GM18951 (cell line): Measurements from ENCODE around the gene GANC.

Source experiments
- POLR2A ChIP-seq: IDR thresholded peaks from 4 replicates; pipeline ENCODE4 v1.6.1; 2011; ENCODE audit warnings: mild to moderate bottlenecking; ENCODE audit not compliant: insufficient read length, insufficient read depth; ENCODE audit errors: extremely low read depth
- in situ Hi-C: fragments of 300-500 bp; cut with MboI; formaldehyde crosslinking; loops from one replicate; pipeline ENCODE4 v1.12.0; 2022; ENCODE audit warnings: low sequenced_read_pairs, mixed read lengths, inconsistent platforms; ENCODE audit not compliant: unreplicated experiment

GANC gene

DNA sequence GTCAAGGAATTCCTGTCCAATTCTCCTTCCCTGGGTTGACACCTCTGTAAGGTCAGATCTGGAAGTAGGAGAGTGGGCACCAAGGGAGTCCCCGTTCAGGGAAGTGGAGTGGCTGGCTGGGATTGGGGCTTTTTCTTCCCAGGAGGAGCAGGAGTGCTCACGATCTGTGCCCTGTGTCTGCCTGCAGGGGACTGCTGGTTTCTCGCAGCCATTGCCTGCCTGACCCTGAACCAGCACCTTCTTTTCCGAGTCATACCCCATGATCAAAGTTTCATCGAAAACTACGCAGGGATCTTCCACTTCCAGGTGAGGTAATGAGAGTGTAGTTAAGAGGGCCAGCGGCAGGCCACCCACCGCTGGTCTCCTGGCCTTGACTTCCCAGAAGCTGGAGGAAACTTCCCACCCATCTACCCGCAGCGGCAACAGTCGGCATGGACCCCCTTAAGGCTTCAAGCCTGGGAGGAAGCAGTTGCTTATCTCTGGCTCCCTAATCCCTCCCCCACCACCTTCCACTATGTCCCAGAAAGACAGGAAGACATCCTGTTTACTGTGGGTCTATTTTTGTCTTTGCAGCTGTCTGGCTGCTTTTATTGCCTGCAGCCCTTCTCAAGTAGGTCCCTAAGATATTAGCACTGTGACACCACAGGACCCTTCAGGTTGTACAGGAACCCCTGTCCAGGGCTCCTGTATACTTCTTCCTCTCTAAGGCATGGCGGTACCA lies 113.1 kb downstream of the GANC start:
- TF ChIP-seq POLR2A, result no peak
- in situ Hi-C loops, result no loop called here

DNA sequence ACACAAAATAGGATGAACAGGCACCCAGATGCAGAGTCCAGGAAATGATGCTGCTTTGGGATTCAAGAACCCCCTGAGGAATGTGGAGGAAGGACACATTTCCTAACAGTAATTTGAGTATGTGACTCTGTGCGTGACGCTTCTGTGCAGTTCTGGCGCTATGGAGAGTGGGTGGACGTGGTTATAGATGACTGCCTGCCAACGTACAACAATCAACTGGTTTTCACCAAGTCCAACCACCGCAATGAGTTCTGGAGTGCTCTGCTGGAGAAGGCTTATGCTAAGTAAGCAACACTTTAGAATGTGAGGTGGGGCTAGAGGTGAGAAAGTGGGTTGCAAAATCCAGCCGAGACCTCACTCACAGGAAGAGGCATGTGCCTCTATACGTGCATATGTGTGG lies 114.6 kb downstream of the GANC start:
- no peak for TF ChIP-seq POLR2A
- in situ Hi-C loops, result no loop called here

DNA sequence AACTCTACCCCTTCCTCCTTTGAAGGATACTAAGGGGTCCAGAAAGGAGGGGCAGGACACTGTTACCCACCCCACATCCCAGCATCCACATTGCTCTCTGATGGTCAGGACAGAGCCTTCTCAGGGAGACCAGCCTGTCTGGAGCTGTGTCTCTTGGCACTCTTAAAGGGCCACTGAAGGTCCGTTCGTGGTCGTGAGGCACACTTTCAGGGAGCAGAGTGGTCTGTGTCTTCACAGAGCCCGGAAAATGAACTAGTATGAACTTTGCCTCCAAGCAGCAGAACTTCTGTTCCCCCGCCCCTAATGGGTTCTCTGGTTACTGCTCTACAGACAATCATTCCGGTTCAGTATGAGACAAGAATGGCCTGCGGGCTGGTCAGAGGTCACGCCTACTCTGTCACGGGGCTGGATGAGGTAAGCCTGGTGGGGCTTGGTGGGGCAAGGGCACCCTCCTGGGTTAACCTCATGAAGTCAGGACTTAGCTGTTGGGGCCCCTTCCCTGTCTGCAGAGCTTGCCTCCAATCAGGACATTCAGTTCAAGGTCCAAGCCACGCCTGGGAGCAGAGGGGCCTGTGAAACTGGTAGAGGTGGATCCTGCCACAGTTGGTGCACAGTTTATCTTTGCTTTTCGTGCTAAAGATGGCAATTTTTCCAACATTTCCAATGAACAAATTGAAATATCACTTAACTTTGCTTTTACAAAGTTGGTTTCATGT lies 119.5 kb downstream of the GANC start:
- in situ Hi-C loops, result no loop called here
- TF ChIP-seq POLR2A, result no peak

DNA sequence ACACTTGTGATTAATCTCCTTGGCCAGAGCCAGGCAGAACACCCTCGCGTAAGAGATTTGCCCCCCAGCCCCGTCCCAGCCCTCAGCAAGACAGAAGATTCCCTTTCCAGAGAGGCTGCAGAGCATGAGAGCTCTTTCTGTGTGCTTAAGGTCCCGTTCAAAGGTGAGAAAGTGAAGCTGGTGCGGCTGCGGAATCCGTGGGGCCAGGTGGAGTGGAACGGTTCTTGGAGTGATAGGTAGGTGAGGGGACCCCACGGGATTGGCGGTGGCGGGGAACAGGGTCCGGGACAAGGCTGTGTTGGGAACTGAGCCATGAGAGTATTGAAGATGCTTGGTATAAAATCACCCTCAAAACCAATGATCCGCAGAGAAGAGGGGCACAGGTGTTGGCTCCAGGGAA lies 121.1 kb downstream of the GANC start:
- in situ Hi-C loops, result no loop called here
- TF ChIP-seq POLR2A, result no peak

- TF ChIP-seq POLR2A, result no peak
Measured at GRCh38 chr15:42395838-42396237, 122.8 kb downstream of the GANC start.

DNA sequence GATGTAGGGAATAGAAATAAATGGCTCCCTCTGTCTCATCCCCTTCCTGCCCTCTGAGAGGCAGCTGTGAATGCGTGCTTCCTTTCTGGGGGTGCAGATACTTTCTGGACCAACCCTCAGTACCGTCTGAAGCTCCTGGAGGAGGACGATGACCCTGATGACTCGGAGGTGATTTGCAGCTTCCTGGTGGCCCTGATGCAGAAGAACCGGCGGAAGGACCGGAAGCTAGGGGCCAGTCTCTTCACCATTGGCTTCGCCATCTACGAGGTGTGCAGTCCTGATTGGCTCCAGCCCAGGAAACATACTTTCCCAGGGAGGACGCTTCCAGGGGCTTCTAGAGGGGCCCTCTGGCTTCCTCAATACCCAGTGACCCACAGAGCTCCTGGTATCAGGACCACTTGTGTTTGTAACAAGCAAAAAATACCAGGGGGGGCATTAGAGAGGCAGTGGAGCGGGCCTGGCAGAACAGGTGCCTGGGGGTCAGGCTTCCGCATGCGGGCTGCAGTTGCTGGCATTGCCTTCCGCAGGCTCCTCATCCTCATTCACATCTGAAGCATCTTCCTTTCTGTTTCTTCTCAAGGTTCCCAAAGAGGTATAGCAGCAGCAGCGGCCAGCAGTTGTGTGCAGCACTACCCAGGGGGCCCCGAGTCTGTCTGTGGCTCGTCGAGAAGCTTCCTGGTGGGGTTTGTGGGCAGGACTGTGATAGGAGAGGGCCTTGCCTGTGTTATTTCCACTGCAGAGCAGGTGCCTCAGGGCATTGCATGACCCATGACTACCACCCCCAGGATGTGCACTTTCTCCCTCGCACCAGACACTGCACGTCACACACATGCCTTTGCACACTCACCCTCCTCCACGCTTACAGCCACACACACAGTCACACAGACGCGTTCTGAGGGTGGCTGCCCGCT lies 128.8 kb downstream of the GANC start:
- in situ Hi-C loops, result no loop called here
- TF ChIP-seq POLR2A, result no peak

More at GRCh38 chr15:42395838-42396237, 122.8 kb downstream of the GANC start:
- in situ Hi-C loops, result no loop called here

DNA sequence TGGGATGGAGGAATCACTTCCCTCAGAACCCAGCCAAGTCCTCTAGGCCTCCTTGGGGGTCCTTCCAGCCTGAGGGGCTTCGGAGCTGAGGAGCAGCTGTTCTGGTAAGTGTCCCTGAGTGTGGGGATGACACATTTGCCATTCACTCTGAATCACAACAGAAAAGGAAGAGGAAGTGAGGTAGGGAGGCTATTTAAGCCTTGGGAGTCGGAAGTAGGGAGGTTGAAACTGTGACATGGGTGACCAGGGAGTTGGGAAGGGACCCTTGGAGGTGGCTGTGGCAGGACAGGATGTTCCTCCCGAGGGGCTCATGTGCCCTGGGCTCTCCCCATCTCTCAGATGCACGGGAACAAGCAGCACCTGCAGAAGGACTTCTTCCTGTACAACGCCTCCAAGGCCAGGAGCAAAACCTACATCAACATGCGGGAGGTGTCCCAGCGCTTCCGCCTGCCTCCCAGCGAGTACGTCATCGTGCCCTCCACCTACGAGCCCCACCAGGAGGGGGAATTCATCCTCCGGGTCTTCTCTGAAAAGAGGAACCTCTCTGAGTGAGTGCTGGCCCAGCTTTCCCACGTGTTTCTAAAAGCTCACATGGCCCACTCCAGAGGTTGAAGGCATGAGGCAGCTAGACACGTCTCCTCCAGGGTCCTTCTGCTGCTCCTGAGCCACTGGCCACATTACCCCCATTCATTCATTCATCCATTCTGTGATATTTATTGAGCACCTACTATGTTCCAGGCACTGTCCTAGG lies 129.6 kb downstream of the GANC start:
- TF ChIP-seq POLR2A, result no peak
- in situ Hi-C loops, result no loop called here

DNA sequence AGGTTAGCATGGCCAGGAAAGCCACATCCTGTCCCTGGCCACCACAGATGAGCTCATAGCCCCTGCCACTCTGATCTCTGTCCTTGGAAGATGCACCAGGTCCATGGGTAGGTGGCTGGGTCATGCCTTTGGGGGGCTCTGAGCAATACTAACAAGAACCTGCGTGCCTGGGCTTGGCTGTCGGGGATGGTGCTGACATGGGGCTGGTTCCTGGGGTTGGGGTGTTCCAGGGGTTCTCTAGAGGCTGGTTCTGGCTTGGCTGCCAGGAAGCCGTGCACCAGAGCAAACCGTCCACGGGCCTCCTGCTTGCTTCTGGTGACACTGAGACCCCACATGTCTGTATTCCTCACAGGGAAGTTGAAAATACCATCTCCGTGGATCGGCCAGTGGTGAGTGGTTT lies 130.4 kb downstream of the GANC start:
- in situ Hi-C loops, result no loop called here
- TF ChIP-seq POLR2A, result no peak

- TF ChIP-seq POLR2A, result no peak
- in situ Hi-C loops, result no loop called here
Measured at GRCh38 chr15:42404461-42405235, 131.6 kb downstream of the GANC start.

DNA sequence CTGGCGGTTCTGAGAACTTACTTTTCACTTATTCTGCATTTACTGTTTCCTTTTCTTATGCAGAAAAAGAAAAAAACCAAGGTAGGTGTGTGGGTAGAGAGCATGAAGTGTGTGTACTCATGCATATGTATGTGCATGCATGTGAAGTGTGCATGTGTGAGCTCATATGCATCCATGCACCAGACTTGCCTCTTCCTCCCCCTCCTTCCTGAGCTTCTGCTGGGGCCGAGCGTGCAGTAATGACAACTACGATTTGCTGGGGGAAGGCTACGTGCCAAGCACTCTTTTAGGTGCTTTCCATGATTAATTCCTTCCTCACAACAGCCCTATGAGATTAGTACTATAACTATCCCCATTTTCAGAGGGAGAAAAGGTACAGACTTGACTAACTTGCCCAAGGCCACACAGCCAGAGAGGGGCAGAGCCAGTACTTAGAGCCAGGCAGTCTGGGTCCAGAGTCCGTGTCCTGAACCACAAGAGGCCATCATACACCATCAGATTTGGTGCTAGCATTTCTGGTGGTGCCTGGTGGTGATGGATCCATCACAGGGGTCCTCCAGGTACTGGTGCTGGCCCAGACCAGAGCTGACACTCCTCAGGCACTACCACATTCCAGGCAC lies 133.0 kb downstream of the GANC start:
- in situ Hi-C loops, result no loop called here
- no peak for TF ChIP-seq POLR2A
